Muscle layer of colon (tissue), 2 donors: ENCODE measurements around the gene RNU1-3.

Source experiments
- H3K27ac ChIP-seq: one replicate; pipeline ENCODE4 v1.7.0; 2013; ENCODE audit warnings: low read depth, mild to moderate bottlenecking, low read length, moderate library complexity
- H3K27me3 ChIP-seq, 2 donors: one replicate each; pipeline ENCODE4 v1.7.0; 2013; ENCODE audit warnings: low read length in 2 of 2, mild to moderate bottlenecking in 2 of 2; ENCODE audit not compliant: insufficient read depth in 2 of 2, control insufficient read depth in 1 of 2
- H3K36me3 ChIP-seq: one replicate; pipeline ENCODE4 v1.7.0; 2013; ENCODE audit warnings: mild to moderate bottlenecking, low read length; ENCODE audit not compliant: insufficient read depth
- H3K4me1 ChIP-seq: one replicate; pipeline ENCODE4 v1.7.0; 2013; ENCODE audit warnings: mild to moderate bottlenecking, low read length; ENCODE audit not compliant: insufficient read depth
- H3K4me3 ChIP-seq, 2 donors: one replicate each; pipeline ENCODE4 v1.7.0; 2013; ENCODE audit warnings: low read length in 2 of 2, low read depth in 1 of 2, mild to moderate bottlenecking in 1 of 2, moderate library complexity in 1 of 2
- H3K9ac ChIP-seq: one replicate; pipeline ENCODE4 v1.7.0; 2013; ENCODE audit warnings: low read length
- H3K9me3 ChIP-seq: one replicate; pipeline ENCODE4 v1.7.0; 2013; ENCODE audit warnings: mild to moderate bottlenecking, low read length
- donor health status: abdominal sarcoma.
- donor health status: Adenocarcinoma of cecum.

RNU1-3 gene

GRCh38 chr1:16617778-16618580, 48.8 kb downstream of the RNU1-3 start:
- Histone ChIP-seq H3K9me3 (no peaks in the 10 kb centered on the region), H3K27me3 (no peaks in the 10 kb centered on the region), H3K9ac (no peak overlapping the region), H3K4me3 (no peak overlapping the region), H3K36me3 (peaks cover 16% of the 10 kb centered on the region), H3K27ac (no peak overlapping the region), H3K4me1 (peaks cover 7% of the 10 kb centered on the region)

- Histone ChIP-seq H3K4me3 (no peak overlapping the region), H3K9me3 (no peaks in the 10 kb centered on the region), H3K9ac (no peak overlapping the region), H3K27ac (no peak overlapping the region), H3K36me3 (peaks cover 15% of the 10 kb centered on the region), H3K27me3 (no peaks in the 10 kb centered on the region), H3K4me1 (peaks cover 12% of the 10 kb centered on the region)
Observed at GRCh38 chr1:16617114-16617631, 49.6 kb downstream of the RNU1-3 start.
